Activated CD4-positive, alpha-beta T cell treated with anti-CD3 and anti-CD28 coated beads, Interleukin-10, Interleukin-2, amounts not matched to agents 100 ng/mL and 50 ng/mL, durations not matched to agents 16 hours and 8 hours (primary cell): ENCODE results near the gene IP6K2.

Source experiments
- DNase-seq: peaks from one replicate; pipeline ENCODE4 v3.0.0-alpha.2; 2020

IP6K2 gene

GRCh38 chr3:48688032-48688736 lies 28.8 kb downstream of the IP6K2 start:
- no peak for DNase-seq

GRCh38 chr3:48687220-48687678 lies 29.8 kb downstream of the IP6K2 start:
- no peak for DNase-seq

GRCh38 chr3:48686538-48687219 lies 30.3 kb downstream of the IP6K2 start:
- no peak for DNase-seq

GRCh38 chr3:48685603-48686511 lies 31.2 kb downstream of the IP6K2 start, which contains the start of gene NCKIPSD:
Gene NCKIPSD (minus strand): TSS chr3:48685915. CDS start chr3:48685807, 108 bp downstream.
- DNase-seq, result peak; percentile 94

GRCh38 chr3:48685293-48685602 lies 31.8 kb downstream of the IP6K2 start:
- DNase-seq, result no peak

GRCh38 chr3:48684480-48685143 lies 32.4 kb downstream of the IP6K2 start:
- DNase-seq, result no peak

GRCh38 chr3:48684054-48684349 lies 33.0 kb downstream of the IP6K2 start:
- DNase-seq, result no peak

- no peak for DNase-seq
Measured at GRCh38 chr3:48682786-48683185, 34.2 kb downstream of the IP6K2 start.

GRCh38 chr3:48681974-48682610 lies 34.9 kb downstream of the IP6K2 start:
- DNase-seq, result no peak

- no peak for DNase-seq
Measured at GRCh38 chr3:48681541-48681880, 35.5 kb downstream of the IP6K2 start.

- no peak for DNase-seq
Measured at GRCh38 chr3:48680811-48681540, 36.0 kb downstream of the IP6K2 start.

- DNase-seq, result no peak
Measured at GRCh38 chr3:48679411-48680391, 37.3 kb downstream of the IP6K2 start.

GRCh38 chr3:48678566-48679380 lies 38.2 kb downstream of the IP6K2 start:
- no peak for DNase-seq

GRCh38 chr3:48678056-48678455 lies 39.0 kb downstream of the IP6K2 start:
- DNase-seq, result no peak

- DNase-seq, result no peak
Measured at GRCh38 chr3:48674505-48674904, 42.5 kb downstream of the IP6K2 start.

GRCh38 chr3:48672522-48672921 lies 44.5 kb downstream of the IP6K2 start:
- no peak for DNase-seq

GRCh38 chr3:48664929-48665328 lies 52.1 kb downstream of the IP6K2 start:
- DNase-seq, result no peak

- no peak for DNase-seq
Measured at GRCh38 chr3:48664313-48664644, 52.7 kb downstream of the IP6K2 start.

- peak; percentile 99 for DNase-seq
Measured at GRCh38 chr3:48663489-48664312, 53.3 kb downstream of the IP6K2 start.
